Progenitor cell of endocrine pancreas (in vitro differentiated cells): ENCODE results near the gene HAGHL. TPM values are rescaled to one million over a fixed set of nuclear protein-coding genes. Genes with fewer than 3 reads are reported as not detected.

Experiments
- DNase-seq: peaks from one replicate; pipeline ENCODE4 v3.0.0; 2021; ENCODE audit warnings: low spot score; ENCODE audit not compliant: unreplicated experiment
- H3K27ac Mint-ChIP-seq: 2 replicates; pipeline ENCODE4 v1.8.0; 2021; ENCODE audit warnings: mild to moderate bottlenecking, moderate library complexity, mixed read lengths
- H3K27me3 Mint-ChIP-seq: 2 replicates; pipeline ENCODE4 v1.8.0; 2021; ENCODE audit warnings: mixed read lengths
- H3K36me3 Mint-ChIP-seq: 2 replicates; pipeline ENCODE4 v1.8.0; 2022; ENCODE audit warnings: mixed read lengths; ENCODE audit not compliant: insufficient read depth
- H3K4me1 Mint-ChIP-seq: 2 replicates; pipeline ENCODE4 v1.8.0; 2021; ENCODE audit warnings: low read depth, mixed read lengths
- H3K4me3 Mint-ChIP-seq: 2 replicates; pipeline ENCODE4 v1.8.0; 2021; ENCODE audit warnings: low read depth, mild to moderate bottlenecking, moderate library complexity, mixed read lengths
- H3K9me3 Mint-ChIP-seq: 2 replicates; pipeline ENCODE4 v1.8.0; 2021; ENCODE audit warnings: low read depth, mixed read lengths
- total RNA-seq: library from RNA; stranded (reverse); gene quantifications from 2 replicates; pipeline ENCODE4 v1.2.1, GENCODE V29; 2021
- TF ChIP-seq, protein P1 (sequence below): fragments of 200-600 bp; sonication (generic); IDR thresholded peaks from one replicate; pipeline ENCODE4 v1.5.0; 2021; ENCODE audit warnings: antibody characterized with exemption, mild to moderate bottlenecking; ENCODE audit not compliant: unreplicated experiment

The HAGHL gene
- total RNA-seq, 1 donor from 2014 or later = 8.1 TPM

DNA sequence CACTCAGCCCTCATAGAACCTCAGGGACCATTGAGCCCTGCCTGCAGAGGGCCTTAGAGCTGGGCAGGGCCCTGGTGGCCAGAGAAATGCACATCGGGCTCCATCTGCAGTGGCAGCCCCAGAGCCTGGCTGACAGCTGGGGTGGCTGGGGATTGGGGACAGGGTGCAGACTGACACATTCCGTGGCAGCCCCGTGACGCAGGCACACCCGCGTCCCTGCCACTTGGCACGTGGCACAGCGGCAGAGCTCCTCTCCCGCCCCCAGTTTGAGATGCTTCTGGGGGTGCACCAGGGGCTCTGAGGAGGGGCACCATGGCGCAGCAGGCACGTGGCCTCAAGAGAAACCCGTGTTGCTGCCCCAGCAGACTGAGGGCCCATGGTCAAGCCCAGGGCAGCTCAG, 23.5 kb upstream of the HAGHL start:
- DNase-seq = no peak
- H3K9me3 Mint-ChIP-seq = no peaks in the 10 kb centered on the region
- no peaks in the 10 kb centered on the region for H3K36me3 Mint-ChIP-seq
- TF ChIP-seq, protein P1, sequence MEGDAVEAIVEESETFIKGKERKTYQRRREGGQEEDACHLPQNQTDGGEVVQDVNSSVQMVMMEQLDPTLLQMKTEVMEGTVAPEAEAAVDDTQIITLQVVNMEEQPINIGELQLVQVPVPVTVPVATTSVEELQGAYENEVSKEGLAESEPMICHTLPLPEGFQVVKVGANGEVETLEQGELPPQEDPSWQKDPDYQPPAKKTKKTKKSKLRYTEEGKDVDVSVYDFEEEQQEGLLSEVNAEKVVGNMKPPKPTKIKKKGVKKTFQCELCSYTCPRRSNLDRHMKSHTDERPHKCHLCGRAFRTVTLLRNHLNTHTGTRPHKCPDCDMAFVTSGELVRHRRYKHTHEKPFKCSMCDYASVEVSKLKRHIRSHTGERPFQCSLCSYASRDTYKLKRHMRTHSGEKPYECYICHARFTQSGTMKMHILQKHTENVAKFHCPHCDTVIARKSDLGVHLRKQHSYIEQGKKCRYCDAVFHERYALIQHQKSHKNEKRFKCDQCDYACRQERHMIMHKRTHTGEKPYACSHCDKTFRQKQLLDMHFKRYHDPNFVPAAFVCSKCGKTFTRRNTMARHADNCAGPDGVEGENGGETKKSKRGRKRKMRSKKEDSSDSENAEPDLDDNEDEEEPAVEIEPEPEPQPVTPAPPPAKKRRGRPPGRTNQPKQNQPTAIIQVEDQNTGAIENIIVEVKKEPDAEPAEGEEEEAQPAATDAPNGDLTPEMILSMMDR = no peak
- peaks cover 64% of the 10 kb centered on the region for H3K27me3 Mint-ChIP-seq
- no peak overlapping the region for H3K27ac Mint-ChIP-seq
- H3K4me3 Mint-ChIP-seq = no peak overlapping the region
- H3K4me1 Mint-ChIP-seq = no peaks in the 10 kb centered on the region

GRCh38 chr16:704047-704446, 22.9 kb upstream of the HAGHL start:
- no peak overlapping the region for H3K27ac Mint-ChIP-seq
- TF ChIP-seq, protein P1 = no peak
- no peak overlapping the region for H3K4me3 Mint-ChIP-seq
- DNase-seq = no peak
- H3K27me3 Mint-ChIP-seq = peaks cover 66% of the 10 kb centered on the region
- no peaks in the 10 kb centered on the region for H3K36me3 Mint-ChIP-seq
- no peaks in the 10 kb centered on the region for H3K9me3 Mint-ChIP-seq
- no peaks in the 10 kb centered on the region for H3K4me1 Mint-ChIP-seq

- Mint-ChIP-seq H3K27ac (no peak overlapping the region), H3K4me3 (no peak overlapping the region), H3K4me1 (no peaks in the 10 kb centered on the region), H3K9me3 (no peaks in the 10 kb centered on the region), H3K27me3 (peaks cover 66% of the 10 kb centered on the region), H3K36me3 (no peaks in the 10 kb centered on the region)
- DNase-seq = no peak
- TF ChIP-seq, protein P1 = no peak
These were observed 22.1 kb upstream of the HAGHL start for GRCh38 chr16:704552-705380.

GRCh38 chr16:705431-706188, 21.3 kb upstream of the HAGHL start, which contains the start of gene FBXL16:
FBXL16 (minus strand) TSS chr16:705801; CDS start chr16:697405, 8,396 bp downstream.
- Mint-ChIP-seq H3K36me3 (no peaks in the 10 kb centered on the region), H3K4me3 (peak within 1 kb of the TSS; percentile 19), H3K9me3 (no peaks in the 10 kb centered on the region), H3K27me3 (peaks cover 65% of the 10 kb centered on the region), H3K4me1 (no peaks in the 10 kb centered on the region), H3K27ac (no peak within 1 kb of the TSS)
- DNase-seq = no peak
- TF ChIP-seq, protein P1 = no peak
